CD4-positive, alpha-beta memory T cell (primary cell): ENCODE data around the gene HEBP1. TPM values are rescaled to one million over a fixed set of nuclear protein-coding genes. Genes with fewer than 3 reads are reported as not detected.
"Not testable (repeated sequence)": the region's sequence is repeated elsewhere in the genome, so short reads cannot be mapped to it uniquely, and the experiment has no call there.

Experiments
- CTCF ChIA-PET: fragments of 350-600 bp; sonication (Branson Sonifier 250); formaldehyde crosslinking; loops from one replicate; lab custom pipeline; 2021; ENCODE audit warnings: inconsistent platforms; ENCODE audit not compliant: partially characterized antibody; lab: Charles Lee
- POLR2A ChIA-PET: fragments of 350-600 bp; sonication (Branson Sonifier 250); formaldehyde crosslinking; loops from one replicate; lab custom pipeline; 2021; ENCODE audit not compliant: partially characterized antibody; lab: Charles Lee
- DNase-seq, 5 donors: peaks; one replicate each; pipeline versions ENCODE4 v3.0.0 to v3.0.0-alpha.2; 2020 to 2022; ENCODE audit warnings: mixed read lengths in 1 of 5
- H3K27ac ChIP-seq: one replicate; pipeline ENCODE4 v1.7.0; 2013; ENCODE audit warnings: low read depth, low read length
- H3K27me3 ChIP-seq: 2 replicates; pipeline ENCODE4 v1.7.0; 2013; ENCODE audit warnings: mild to moderate bottlenecking, low read length, moderate library complexity; ENCODE audit not compliant: insufficient read depth
- H3K36me3 ChIP-seq: 2 replicates; pipeline ENCODE4 v1.7.0; 2013; ENCODE audit warnings: mild to moderate bottlenecking, low read length, moderate library complexity; ENCODE audit not compliant: insufficient read depth
- H3K4me1 ChIP-seq: 2 replicates; pipeline ENCODE4 v1.7.0; 2013; ENCODE audit warnings: mild to moderate bottlenecking, low read length, moderate library complexity; ENCODE audit not compliant: insufficient read depth
- H3K4me3 ChIP-seq, 2 donors: one replicate each; pipeline ENCODE4 v1.7.0; 2013; ENCODE audit warnings: low read length in 2 of 2, mild to moderate bottlenecking in 1 of 2
- H3K9me3 ChIP-seq, 2 donors: one replicate each; pipeline ENCODE4 v1.7.0; 2013; ENCODE audit warnings: low read length in 2 of 2, control low read depth in 1 of 2; ENCODE audit not compliant: control insufficient read depth in 1 of 2
- H3K27ac Mint-ChIP-seq, 7 donors: one replicate each; pipeline ENCODE4 v1.8.0; 2020 to 2021; ENCODE audit warnings: mixed read lengths in 7 of 7, mild to moderate bottlenecking in 6 of 7, inconsistent platforms in 3 of 7, moderate library complexity in 3 of 7
- H3K27me3 Mint-ChIP-seq, 2 donors: one replicate each; pipeline ENCODE4 v1.8.0; 2020 to 2021; ENCODE audit warnings: mixed read lengths in 2 of 2
- H3K36me3 Mint-ChIP-seq, 2 donors: one replicate each; pipeline ENCODE4 v1.8.0; 2020 to 2021; ENCODE audit warnings: mixed read lengths in 2 of 2, inconsistent platforms in 1 of 2, mild to moderate bottlenecking in 1 of 2
- H3K4me1 Mint-ChIP-seq, 4 donors: one replicate each; pipeline ENCODE4 v1.8.0; 2020 to 2021; ENCODE audit warnings: mixed read lengths in 4 of 4, mild to moderate bottlenecking in 1 of 4
- H3K4me3 Mint-ChIP-seq, 8 donors: one replicate each; pipeline ENCODE4 v1.8.0; 2020 to 2021; ENCODE audit warnings: mixed read lengths in 8 of 8, mild to moderate bottlenecking in 7 of 8, moderate library complexity in 6 of 8, inconsistent platforms in 3 of 8
- H3K9me3 Mint-ChIP-seq, 8 donors: one replicate each; pipeline ENCODE4 v1.8.0; 2020 to 2021; ENCODE audit warnings: mixed read lengths in 8 of 8, mild to moderate bottlenecking in 5 of 8, inconsistent platforms in 3 of 8, moderate library complexity in 1 of 8
- intact Hi-C: fragments of 100-400 bp; cut with micrococcal nuclease; formaldehyde crosslinking; loops from one replicate; pipeline ENCODE4 v1.15.1; 2023
- polyA plus RNA-seq, 2 donors: library from polyadenylated mRNA; unstranded; fragments of 300-500 nt; fragmentation: Illumina TruSeq; gene quantifications; one replicate each; pipeline ENCODE4 v1.2.3, GENCODE V29; 2021
- total RNA-seq, 2 experiments: library from RNA; stranded (reverse); gene quantifications; one replicate each; pipeline ENCODE4 v1.2.3, GENCODE V29; 2021

The HEBP1 gene
- total and polyA plus RNA-seq, 4 experiments from 2014 or later: 11.3 to 23.0 (median 14.6) TPM

GRCh38 chr12:13042666-13043230, 42.7 kb upstream of the HEBP1 start:
- CTCF ChIA-PET: interaction anchor here (1.3 to 3.8 kb wide), 3 partner anchors 17 to 170 kb away, joined by 3 to 23 read pairs (median 5); no protein-coding TSS in a partner anchor
- Histone ChIP-seq H3K27ac (no peak overlapping the region), H3K36me3 (no peaks in the 10 kb centered on the region), H3K4me3 (no peak overlapping the region), H3K27me3 (no peaks in the 10 kb centered on the region), H3K9me3 (no peaks in the 10 kb centered on the region), H3K4me1 (peaks cover 13% of the 10 kb centered on the region)
- Mint-ChIP-seq H3K36me3 (peaks cover 0 to 1% of the 10 kb centered on the region in 2 donors), H3K9me3 (no peaks in the 10 kb centered on the region), H3K4me3 (peak overlapping the region in 5 of 8 donors; percentile 80 to 87 (median 87)), H3K27me3 (peaks cover 0 to 14% of the 10 kb centered on the region in 2 donors), H3K4me1 (peaks cover 4 to 9% (median 6%) of the 10 kb centered on the region in 4 donors), H3K27ac (peak overlapping the region in 1 of 7 donors; percentile 31)
- intact Hi-C loops: no loop called here
- no peak for DNase-seq
- POLR2A ChIA-PET: no interaction called here

DNA sequence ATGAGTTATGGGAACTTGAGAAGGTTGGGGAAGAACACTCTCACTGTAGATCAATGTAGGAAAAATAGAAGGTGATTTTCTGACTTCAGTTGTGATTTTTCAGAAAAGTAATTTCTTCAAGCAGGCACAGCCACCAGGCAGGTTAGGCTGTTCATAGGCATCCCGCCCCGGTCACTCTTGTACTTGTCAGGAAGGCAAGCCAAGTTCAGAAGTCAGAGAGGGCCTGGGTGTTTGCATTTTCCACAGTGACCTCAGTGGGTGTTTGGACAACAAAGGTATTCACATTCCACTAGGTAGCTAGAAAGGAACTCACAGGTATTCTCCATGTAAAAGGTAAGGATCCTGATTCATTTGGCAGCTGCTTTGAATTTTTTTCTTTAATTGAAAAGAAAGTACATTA, 41.2 kb upstream of the HEBP1 start:
- POLR2A ChIA-PET: no interaction called here
- no peaks in the 10 kb centered on the region for H3K36me3 ChIP-seq
- no peak overlapping the region for H3K4me3 ChIP-seq
- peaks cover 0 to 14% of the 10 kb centered on the region in 2 donors for H3K27me3 Mint-ChIP-seq
- no peaks in the 10 kb centered on the region for H3K9me3 ChIP-seq
- H3K4me3 Mint-ChIP-seq: no peak overlapping the region
- no peaks in the 10 kb centered on the region for H3K9me3 Mint-ChIP-seq
- H3K27ac Mint-ChIP-seq: no peak overlapping the region
- H3K4me1 Mint-ChIP-seq: peaks cover 4 to 7% (median 5%) of the 10 kb centered on the region in 4 donors
- H3K27me3 ChIP-seq: no peaks in the 10 kb centered on the region
- intact Hi-C loops: no loop called here
- no peak for DNase-seq
- CTCF ChIA-PET: interaction anchor here (1.5 kb wide), 1 partner anchor 171 kb away, joined by 4 read pairs; no protein-coding TSS in a partner anchor
- H3K27ac ChIP-seq: no peak overlapping the region
- peaks cover 0 to 1% of the 10 kb centered on the region in 2 donors for H3K36me3 Mint-ChIP-seq
- H3K4me1 ChIP-seq: peaks cover 13% of the 10 kb centered on the region

DNA sequence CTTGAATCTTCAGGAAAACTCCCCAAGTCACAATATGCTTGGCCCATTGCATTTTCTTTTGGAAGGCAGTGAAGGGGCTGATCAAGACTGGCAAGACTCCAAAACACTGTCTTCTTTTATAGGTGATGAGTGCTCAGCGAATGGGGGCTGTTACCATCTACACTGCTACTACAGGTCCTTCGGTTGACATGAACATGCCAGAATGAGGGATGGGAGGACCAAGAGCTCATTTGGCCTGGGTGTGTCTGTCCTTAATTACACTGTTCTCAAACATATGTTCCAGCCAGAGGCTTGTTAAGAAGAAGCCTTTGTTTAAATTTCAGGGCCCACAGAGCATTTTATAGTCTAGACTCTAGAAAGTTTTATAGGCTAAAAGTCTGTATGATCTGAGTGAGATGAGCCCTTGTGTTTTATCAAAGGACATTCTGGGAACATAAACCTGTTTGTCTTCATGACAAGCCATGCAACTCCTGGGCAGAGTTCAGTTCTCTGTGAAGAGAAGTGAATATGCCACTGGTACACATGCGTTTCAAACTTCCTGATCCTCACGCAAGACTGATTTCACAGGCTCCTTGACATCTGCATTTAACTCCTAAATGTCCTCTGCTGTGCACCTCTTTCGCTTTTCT, 39.4 kb upstream of the HEBP1 start:
- ChIA-PET POLR2A (no interaction called here), CTCF (interaction anchor here (1.0 to 1.5 kb wide), 2 partner anchors 172 to 207 kb away, joined by 4 read pairs; no protein-coding TSS in a partner anchor)
- Mint-ChIP-seq H3K27me3 (peaks cover 0 to 16% of the 10 kb centered on the region in 2 donors), H3K4me3 (no peak overlapping the region), H3K4me1 (peaks cover 0 to 3% (median 1%) of the 10 kb centered on the region in 4 donors), H3K27ac (no peak overlapping the region), H3K36me3 (peaks cover 0 to 1% of the 10 kb centered on the region in 2 donors), H3K9me3 (no peaks in the 10 kb centered on the region)
- Histone ChIP-seq H3K36me3 (no peaks in the 10 kb centered on the region), H3K27me3 (no peaks in the 10 kb centered on the region), H3K27ac (no peak overlapping the region), H3K9me3 (no peaks in the 10 kb centered on the region), H3K4me1 (peaks cover 4% of the 10 kb centered on the region), H3K4me3 (no peak overlapping the region)
- no peak for DNase-seq
- intact Hi-C loops: no loop called here

- no peak for DNase-seq
- intact Hi-C loops: no loop called here
- Mint-ChIP-seq H3K27me3 (peaks cover 0 to 16% of the 10 kb centered on the region in 2 donors), H3K4me3 (no peak overlapping the region), H3K36me3 (no peaks in the 10 kb centered on the region), H3K27ac (no peak overlapping the region), H3K4me1 (no peaks in the 10 kb centered on the region), H3K9me3 (no peaks in the 10 kb centered on the region)
- Histone ChIP-seq H3K27ac (no peak overlapping the region), H3K27me3 (no peaks in the 10 kb centered on the region), H3K36me3 (no peaks in the 10 kb centered on the region), H3K4me1 (no peaks in the 10 kb centered on the region), H3K4me3 (no peak overlapping the region), H3K9me3 (no peaks in the 10 kb centered on the region)
- CTCF ChIA-PET: interaction anchor here (1.0 kb wide), 1 partner anchor 207 kb away, joined by 4 read pairs; no protein-coding TSS in a partner anchor
- POLR2A ChIA-PET: no interaction called here
Observed at GRCh38 chr12:13038491-13039161, 38.6 kb upstream of the HEBP1 start.

DNA sequence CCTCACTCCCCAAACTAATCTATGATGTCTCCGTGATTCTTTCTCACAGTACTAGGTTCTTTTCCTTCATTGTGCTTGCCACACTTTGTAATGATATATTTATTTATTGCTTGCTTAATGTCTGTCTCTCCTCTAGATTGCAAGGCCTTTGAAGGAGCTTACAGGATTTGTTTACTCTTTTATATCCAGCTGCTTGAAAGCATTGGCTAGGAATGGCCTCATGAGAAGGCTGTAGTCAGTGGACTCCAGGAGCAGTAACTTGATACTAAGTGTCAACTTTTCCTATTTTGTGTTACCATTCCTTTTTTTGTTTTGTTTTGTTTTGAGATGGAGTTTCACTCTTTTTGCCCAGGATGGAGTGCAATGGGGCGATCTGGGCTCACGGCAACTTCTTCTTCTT, 36.8 kb upstream of the HEBP1 start:
- H3K4me1 ChIP-seq: no peaks in the 10 kb centered on the region
- no peak overlapping the region for H3K4me3 ChIP-seq
- ChIA-PET CTCF (no interaction called here), POLR2A (no interaction called here)
- no peak overlapping the region for H3K27ac ChIP-seq
- Mint-ChIP-seq H3K4me1 (no peaks in the 10 kb centered on the region), H3K27ac (no peak overlapping the region), H3K27me3 (peaks cover 0 to 11% of the 10 kb centered on the region in 2 donors), H3K9me3 (no peaks in the 10 kb centered on the region), H3K4me3 (no peak overlapping the region), H3K36me3 (no peaks in the 10 kb centered on the region)
- intact Hi-C loops: no loop called here
- H3K9me3 ChIP-seq: no peaks in the 10 kb centered on the region
- no peaks in the 10 kb centered on the region for H3K27me3 ChIP-seq
- DNase-seq: no peak
- no peaks in the 10 kb centered on the region for H3K36me3 ChIP-seq

- POLR2A ChIA-PET, H3K27ac ChIP-seq, intact Hi-C loops, H3K27me3 Mint-ChIP-seq, H3K4me3 ChIP-seq, H3K4me1 ChIP-seq, H3K9me3 ChIP-seq, H3K36me3 Mint-ChIP-seq, H3K4me3 Mint-ChIP-seq, H3K36me3 ChIP-seq, H3K4me1 Mint-ChIP-seq, H3K9me3 Mint-ChIP-seq, H3K27ac Mint-ChIP-seq, H3K27me3 ChIP-seq, DNase-seq, CTCF ChIA-PET: not testable (repeated sequence)
Observed at GRCh38 chr12:13035335-13035734, 35.3 kb upstream of the HEBP1 start.

DNA sequence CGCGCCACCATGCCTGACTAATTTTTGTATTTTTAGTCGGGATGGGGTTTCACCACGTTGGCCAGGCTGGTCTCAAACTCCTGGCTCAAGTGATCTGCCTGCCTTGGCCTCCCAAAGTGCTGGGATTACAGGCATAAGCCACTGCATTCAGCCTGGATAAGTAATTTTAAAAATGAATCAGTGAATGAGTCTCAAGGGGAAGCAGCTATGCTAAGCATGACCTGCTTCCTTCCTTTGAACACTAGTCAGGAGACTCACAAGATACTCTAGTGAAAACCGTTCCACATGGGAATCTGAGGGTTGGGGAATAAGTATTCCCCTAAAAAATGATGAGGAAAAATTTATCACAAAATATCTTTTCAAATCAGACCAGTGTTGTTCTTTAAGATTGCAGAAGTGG, 33.4 kb upstream of the HEBP1 start:
- no peak for DNase-seq
- POLR2A ChIA-PET: no interaction called here

More for the DNA sequence above, 33.4 kb upstream of the HEBP1 start:
- no peaks in the 10 kb centered on the region for H3K36me3 ChIP-seq
- H3K27me3 ChIP-seq: no peaks in the 10 kb centered on the region
- CTCF ChIA-PET: no interaction called here
- Mint-ChIP-seq H3K9me3 (no peaks in the 10 kb centered on the region), H3K36me3 (no peaks in the 10 kb centered on the region), H3K4me1 (no peaks in the 10 kb centered on the region), H3K27me3 (peaks cover 3 to 6% of the 10 kb centered on the region in 2 donors), H3K4me3 (no peak overlapping the region), H3K27ac (no peak overlapping the region)
- no peaks in the 10 kb centered on the region for H3K4me1 ChIP-seq
- H3K4me3 ChIP-seq: no peak overlapping the region
- intact Hi-C loops: no loop called here
- no peaks in the 10 kb centered on the region for H3K9me3 ChIP-seq
- no peak overlapping the region for H3K27ac ChIP-seq
